Measurements from ENCODE around the gene CD244. TPM values are rescaled to one million over a fixed set of nuclear protein-coding genes. Genes with fewer than 3 reads are reported as not detected.
A peak's percentile ranks its signal among the peaks of the same experiment; 100 is the strongest.
"Not testable (repeated sequence)": the region's sequence is repeated elsewhere in the genome, so short reads cannot be mapped to it uniquely, and the experiment has no call there.

The CD244 gene
- total RNA-seq, result 0.89 TPM

- DNase-seq (ENCODE audit: low spot score), result peak; percentile 63
Measured at GRCh38 chr1:160862203-160863060, at the start of gene CD244. Gene CD244 (minus strand): TSS chr1:160862887. CDS start chr1:160862677, 210 bp downstream.

- DNase-seq (ENCODE audit: low spot score), result no peak
Measured at GRCh38 chr1:160911925-160912324, 49.2 kb upstream of the CD244 start.

- DNase-seq (ENCODE audit: low spot score), result no peak
Measured at GRCh38 chr1:160911441-160911840, 48.8 kb upstream of the CD244 start.

- no peak for DNase-seq (ENCODE audit: low spot score)
Measured at GRCh38 chr1:160910170-160910750, 47.6 kb upstream of the CD244 start.

- no peak for DNase-seq (ENCODE audit: low spot score)
Measured at GRCh38 chr1:160907976-160908375, 45.3 kb upstream of the CD244 start.

- DNase-seq (ENCODE audit: low spot score), result no peak
Measured at GRCh38 chr1:160905617-160905989, 42.9 kb upstream of the CD244 start.

- DNase-seq (ENCODE audit: low spot score), result no peak
Measured at GRCh38 chr1:160904783-160905616, 42.3 kb upstream of the CD244 start.

- not testable (repeated sequence) for DNase-seq (ENCODE audit: low spot score)
Measured at GRCh38 chr1:160902251-160902650, 39.6 kb upstream of the CD244 start.

GRCh38 chr1:160901768-160902167, 39.1 kb upstream of the CD244 start:
- no peak for DNase-seq (ENCODE audit: low spot score)

- not testable (repeated sequence) for DNase-seq (ENCODE audit: low spot score)
Measured at GRCh38 chr1:160900683-160901082, 38.0 kb upstream of the CD244 start.

- not testable (repeated sequence) for DNase-seq (ENCODE audit: low spot score)
Measured at GRCh38 chr1:160894368-160895135, 31.9 kb upstream of the CD244 start.

GRCh38 chr1:160891474-160891873, 28.8 kb upstream of the CD244 start:
- no peak for DNase-seq (ENCODE audit: low spot score)

- no peak for DNase-seq (ENCODE audit: low spot score)
Measured at GRCh38 chr1:160888926-160889325, 26.2 kb upstream of the CD244 start.

- DNase-seq (ENCODE audit: low spot score), result no peak
Measured at GRCh38 chr1:160887071-160887470, 24.4 kb upstream of the CD244 start.

- DNase-seq (ENCODE audit: low spot score), result no peak
Measured at GRCh38 chr1:160885042-160885441, 22.4 kb upstream of the CD244 start, which contains the start of gene ITLN1. Gene ITLN1 (minus strand): TSS chr1:160885180. CDS start chr1:160884877, 303 bp downstream.

- no peak for DNase-seq (ENCODE audit: low spot score)
Measured at GRCh38 chr1:160884579-160884978, 21.9 kb upstream of the CD244 start.

GRCh38 chr1:160883581-160884513, 21.2 kb upstream of the CD244 start:
- DNase-seq (ENCODE audit: low spot score), result no peak

- no peak for DNase-seq (ENCODE audit: low spot score)
Measured at GRCh38 chr1:160882582-160882981, 19.9 kb upstream of the CD244 start.

- DNase-seq (ENCODE audit: low spot score), result not testable (repeated sequence)
Measured at GRCh38 chr1:160881264-160881663, 18.6 kb upstream of the CD244 start.

- no peak for DNase-seq (ENCODE audit: low spot score)
Measured at GRCh38 chr1:160880216-160880615, 17.5 kb upstream of the CD244 start.

Data from ureter (tissue), 1 donor.